Measurements from ENCODE around the gene MT2A. TPM values are rescaled to one million over a fixed set of nuclear protein-coding genes. Genes with fewer than 3 reads are reported as not detected.

The MT2A gene
- total and polyA plus RNA-seq, 10 of the 15 experiments (the other 5 are each of a cell fraction or from before 2014, with no cell fraction given) = 7.3 to 271 (median 53.5) TPM

- TF ChIP-seq, protein P1, sequence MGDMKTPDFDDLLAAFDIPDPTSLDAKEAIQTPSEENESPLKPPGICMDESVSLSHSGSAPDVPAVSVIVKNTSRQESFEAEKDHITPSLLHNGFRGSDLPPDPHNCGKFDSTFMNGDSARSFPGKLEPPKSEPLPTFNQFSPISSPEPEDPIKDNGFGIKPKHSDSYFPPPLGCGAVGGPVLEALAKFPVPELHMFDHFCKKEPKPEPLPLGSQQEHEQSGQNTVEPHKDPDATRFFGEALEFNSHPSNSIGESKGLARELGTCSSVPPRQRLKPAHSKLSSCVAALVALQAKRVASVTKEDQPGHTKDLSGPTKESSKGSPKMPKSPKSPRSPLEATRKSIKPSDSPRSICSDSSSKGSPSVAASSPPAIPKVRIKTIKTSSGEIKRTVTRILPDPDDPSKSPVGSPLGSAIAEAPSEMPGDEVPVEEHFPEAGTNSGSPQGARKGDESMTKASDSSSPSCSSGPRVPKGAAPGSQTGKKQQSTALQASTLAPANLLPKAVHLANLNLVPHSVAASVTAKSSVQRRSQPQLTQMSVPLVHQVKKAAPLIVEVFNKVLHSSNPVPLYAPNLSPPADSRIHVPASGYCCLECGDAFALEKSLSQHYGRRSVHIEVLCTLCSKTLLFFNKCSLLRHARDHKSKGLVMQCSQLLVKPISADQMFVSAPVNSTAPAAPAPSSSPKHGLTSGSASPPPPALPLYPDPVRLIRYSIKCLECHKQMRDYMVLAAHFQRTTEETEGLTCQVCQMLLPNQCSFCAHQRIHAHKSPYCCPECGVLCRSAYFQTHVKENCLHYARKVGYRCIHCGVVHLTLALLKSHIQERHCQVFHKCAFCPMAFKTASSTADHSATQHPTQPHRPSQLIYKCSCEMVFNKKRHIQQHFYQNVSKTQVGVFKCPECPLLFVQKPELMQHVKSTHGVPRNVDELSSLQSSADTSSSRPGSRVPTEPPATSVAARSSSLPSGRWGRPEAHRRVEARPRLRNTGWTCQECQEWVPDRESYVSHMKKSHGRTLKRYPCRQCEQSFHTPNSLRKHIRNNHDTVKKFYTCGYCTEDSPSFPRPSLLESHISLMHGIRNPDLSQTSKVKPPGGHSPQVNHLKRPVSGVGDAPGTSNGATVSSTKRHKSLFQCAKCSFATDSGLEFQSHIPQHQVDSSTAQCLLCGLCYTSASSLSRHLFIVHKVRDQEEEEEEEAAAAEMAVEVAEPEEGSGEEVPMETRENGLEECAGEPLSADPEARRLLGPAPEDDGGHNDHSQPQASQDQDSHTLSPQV (IDR thresholded peaks at IDR 0.05) = no peak
- TF ChIP-seq SIX5 (IDR thresholded peaks at IDR 0.05; ENCODE audit: low read depth, low read length, severe bottlenecking) = no peak
- TF ChIP-seq RFX5 (IDR thresholded peaks at IDR 0.05; ENCODE audit: low read depth, low read length) = no peak
- no peak for TF ChIP-seq ZNF217 (IDR thresholded peaks at IDR 0.05)
- no peak for TF ChIP-seq EGR1 (IDR thresholded peaks at IDR 0.05; ENCODE audit: borderline replicate concordance in 1 of 2, low read depth in 2 of 2, low read length in 2 of 2)
- no peak for TF ChIP-seq CHD2 (IDR thresholded peaks at IDR 0.05; ENCODE audit: borderline replicate concordance, low read depth, low read length)
- TF ChIP-seq KLF5 (IDR thresholded peaks at IDR 0.05; ENCODE audit: partially characterized antibody) = no peak
- no peak for TF ChIP-seq POLR2AphosphoS2 (IDR thresholded peaks at IDR 0.05; ENCODE audit: low read depth, low read length)
- TF ChIP-seq IRF4 (IDR thresholded peaks at IDR 0.05; ENCODE audit: low read depth, low read length) = 0 out of 2 replicates have a peak, but pooled peaks have one; percentile 57
- no peak for TF ChIP-seq PAX5 (IDR thresholded peaks at IDR 0.05; ENCODE audit: borderline replicate concordance, low read depth, low read length)
- TF ChIP-seq, protein P2, sequence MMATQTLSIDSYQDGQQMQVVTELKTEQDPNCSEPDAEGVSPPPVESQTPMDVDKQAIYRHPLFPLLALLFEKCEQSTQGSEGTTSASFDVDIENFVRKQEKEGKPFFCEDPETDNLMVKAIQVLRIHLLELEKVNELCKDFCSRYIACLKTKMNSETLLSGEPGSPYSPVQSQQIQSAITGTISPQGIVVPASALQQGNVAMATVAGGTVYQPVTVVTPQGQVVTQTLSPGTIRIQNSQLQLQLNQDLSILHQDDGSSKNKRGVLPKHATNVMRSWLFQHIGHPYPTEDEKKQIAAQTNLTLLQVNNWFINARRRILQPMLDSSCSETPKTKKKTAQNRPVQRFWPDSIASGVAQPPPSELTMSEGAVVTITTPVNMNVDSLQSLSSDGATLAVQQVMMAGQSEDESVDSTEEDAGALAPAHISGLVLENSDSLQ (IDR thresholded peaks at IDR 0.05) = no peak
- TF ChIP-seq IKZF1 (conservative IDR thresholded peaks at IDR 0.05) = no peak; the same call in 1 of the 2 replicates
- TF ChIP-seq MXI1 (IDR thresholded peaks at IDR 0.05; ENCODE audit: low read depth, low read length) = no peak
- TF ChIP-seq, protein P3, sequence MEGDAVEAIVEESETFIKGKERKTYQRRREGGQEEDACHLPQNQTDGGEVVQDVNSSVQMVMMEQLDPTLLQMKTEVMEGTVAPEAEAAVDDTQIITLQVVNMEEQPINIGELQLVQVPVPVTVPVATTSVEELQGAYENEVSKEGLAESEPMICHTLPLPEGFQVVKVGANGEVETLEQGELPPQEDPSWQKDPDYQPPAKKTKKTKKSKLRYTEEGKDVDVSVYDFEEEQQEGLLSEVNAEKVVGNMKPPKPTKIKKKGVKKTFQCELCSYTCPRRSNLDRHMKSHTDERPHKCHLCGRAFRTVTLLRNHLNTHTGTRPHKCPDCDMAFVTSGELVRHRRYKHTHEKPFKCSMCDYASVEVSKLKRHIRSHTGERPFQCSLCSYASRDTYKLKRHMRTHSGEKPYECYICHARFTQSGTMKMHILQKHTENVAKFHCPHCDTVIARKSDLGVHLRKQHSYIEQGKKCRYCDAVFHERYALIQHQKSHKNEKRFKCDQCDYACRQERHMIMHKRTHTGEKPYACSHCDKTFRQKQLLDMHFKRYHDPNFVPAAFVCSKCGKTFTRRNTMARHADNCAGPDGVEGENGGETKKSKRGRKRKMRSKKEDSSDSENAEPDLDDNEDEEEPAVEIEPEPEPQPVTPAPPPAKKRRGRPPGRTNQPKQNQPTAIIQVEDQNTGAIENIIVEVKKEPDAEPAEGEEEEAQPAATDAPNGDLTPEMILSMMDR (IDR thresholded peaks at IDR 0.05 in 2 of 3, conservative IDR thresholded peaks at IDR 0.05 in 1 of 3; ENCODE audit: control insufficient read depth in 2 of 3, extremely low read depth in 1 of 3, insufficient read depth in 1 of 3, low read depth in 3 of 3, low read length in 3 of 3) = peak; percentile 3 to 34 (median 22); a peak in 3 of 6 replicates
- no peak for TF ChIP-seq MEF2A (IDR thresholded peaks at IDR 0.05; ENCODE audit: insufficient read depth, low read depth, low read length)
- TF ChIP-seq SMC3 (IDR thresholded peaks at IDR 0.05; ENCODE audit: borderline replicate concordance, low read length) = no peak
- TF ChIP-seq RELA (IDR thresholded peaks at IDR 0.05; ENCODE audit: borderline replicate concordance, partially characterized antibody) = no peak
- TF ChIP-seq, protein P4, sequence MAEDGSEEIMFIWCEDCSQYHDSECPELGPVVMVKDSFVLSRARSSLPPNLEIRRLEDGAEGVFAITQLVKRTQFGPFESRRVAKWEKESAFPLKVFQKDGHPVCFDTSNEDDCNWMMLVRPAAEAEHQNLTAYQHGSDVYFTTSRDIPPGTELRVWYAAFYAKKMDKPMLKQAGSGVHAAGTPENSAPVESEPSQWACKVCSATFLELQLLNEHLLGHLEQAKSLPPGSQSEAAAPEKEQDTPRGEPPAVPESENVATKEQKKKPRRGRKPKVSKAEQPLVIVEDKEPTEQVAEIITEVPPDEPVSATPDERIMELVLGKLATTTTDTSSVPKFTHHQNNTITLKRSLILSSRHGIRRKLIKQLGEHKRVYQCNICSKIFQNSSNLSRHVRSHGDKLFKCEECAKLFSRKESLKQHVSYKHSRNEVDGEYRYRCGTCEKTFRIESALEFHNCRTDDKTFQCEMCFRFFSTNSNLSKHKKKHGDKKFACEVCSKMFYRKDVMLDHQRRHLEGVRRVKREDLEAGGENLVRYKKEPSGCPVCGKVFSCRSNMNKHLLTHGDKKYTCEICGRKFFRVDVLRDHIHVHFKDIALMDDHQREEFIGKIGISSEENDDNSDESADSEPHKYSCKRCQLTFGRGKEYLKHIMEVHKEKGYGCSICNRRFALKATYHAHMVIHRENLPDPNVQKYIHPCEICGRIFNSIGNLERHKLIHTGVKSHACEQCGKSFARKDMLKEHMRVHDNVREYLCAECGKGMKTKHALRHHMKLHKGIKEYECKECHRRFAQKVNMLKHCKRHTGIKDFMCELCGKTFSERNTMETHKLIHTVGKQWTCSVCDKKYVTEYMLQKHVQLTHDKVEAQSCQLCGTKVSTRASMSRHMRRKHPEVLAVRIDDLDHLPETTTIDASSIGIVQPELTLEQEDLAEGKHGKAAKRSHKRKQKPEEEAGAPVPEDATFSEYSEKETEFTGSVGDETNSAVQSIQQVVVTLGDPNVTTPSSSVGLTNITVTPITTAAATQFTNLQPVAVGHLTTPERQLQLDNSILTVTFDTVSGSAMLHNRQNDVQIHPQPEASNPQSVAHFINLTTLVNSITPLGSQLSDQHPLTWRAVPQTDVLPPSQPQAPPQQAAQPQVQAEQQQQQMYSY (CRISPR knock-in tag; IDR thresholded peaks at IDR 0.05) = no peak
- TF ChIP-seq FOXM1 (IDR thresholded peaks at IDR 0.05; ENCODE audit: low read depth, low read length) = no peak
- TF ChIP-seq SMAD1 (IDR thresholded peaks at IDR 0.05; ENCODE audit: low read depth, partially characterized antibody) = no peak
Observed at GRCh38 chr16:56630134-56630533, 21.8 kb downstream of the MT2A start (continued).

All from GM12878 (cell line).